Activated CD4-positive, alpha-beta T cell treated with anti-CD3 and anti-CD28 coated beads for 24 hours (primary cell): ENCODE results near the gene PSEN2.
A peak's percentile ranks its signal among the peaks of the same experiment; 100 is the strongest.

Source experiments
- DNase-seq, 2 donors: peaks; one replicate each; pipeline ENCODE4 v3.0.0-alpha.2; 2020; ENCODE audit warnings: low read depth in 2 of 2

The PSEN2 gene

DNA sequence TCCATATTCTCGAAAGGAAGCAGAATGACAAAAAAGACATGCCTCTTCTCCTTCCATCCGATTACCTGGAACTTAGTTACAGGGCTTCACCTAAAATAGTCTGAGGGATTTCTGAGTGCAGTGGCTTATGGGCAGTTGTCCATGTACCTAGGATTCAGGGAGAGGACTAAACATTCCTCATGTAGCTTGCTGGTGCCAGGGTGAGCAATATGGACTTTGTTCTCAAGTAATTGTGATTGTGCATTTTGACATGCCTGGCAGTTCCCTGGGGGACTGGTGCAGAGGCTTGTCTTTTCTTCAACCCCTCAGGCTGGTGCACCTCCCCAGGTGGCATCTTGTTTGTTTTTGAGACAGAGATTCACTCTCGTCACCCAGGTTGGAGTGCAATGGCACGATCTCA lies 6.1 kb upstream of the PSEN2 start:
- DNase-seq: no peak

DNA sequence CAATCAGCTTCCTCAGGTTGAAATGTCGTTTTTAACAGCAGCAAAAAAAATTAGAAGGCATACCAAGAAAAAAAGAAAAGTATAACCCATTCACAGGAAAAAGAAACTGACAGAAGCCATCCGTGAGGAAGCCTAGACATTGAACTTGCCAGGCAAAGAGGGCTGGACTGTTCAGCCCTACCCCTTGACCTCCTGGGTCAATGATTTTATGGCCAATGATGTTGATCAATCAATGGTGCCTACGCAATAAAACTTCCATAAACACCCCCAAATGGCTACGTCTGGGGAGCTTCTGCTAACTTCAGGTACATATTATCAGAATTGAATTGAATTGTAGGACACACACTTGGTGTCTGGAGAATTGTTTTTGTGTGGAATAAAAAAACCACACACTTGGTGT lies 4.8 kb upstream of the PSEN2 start:
- DNase-seq: no peak

DNA sequence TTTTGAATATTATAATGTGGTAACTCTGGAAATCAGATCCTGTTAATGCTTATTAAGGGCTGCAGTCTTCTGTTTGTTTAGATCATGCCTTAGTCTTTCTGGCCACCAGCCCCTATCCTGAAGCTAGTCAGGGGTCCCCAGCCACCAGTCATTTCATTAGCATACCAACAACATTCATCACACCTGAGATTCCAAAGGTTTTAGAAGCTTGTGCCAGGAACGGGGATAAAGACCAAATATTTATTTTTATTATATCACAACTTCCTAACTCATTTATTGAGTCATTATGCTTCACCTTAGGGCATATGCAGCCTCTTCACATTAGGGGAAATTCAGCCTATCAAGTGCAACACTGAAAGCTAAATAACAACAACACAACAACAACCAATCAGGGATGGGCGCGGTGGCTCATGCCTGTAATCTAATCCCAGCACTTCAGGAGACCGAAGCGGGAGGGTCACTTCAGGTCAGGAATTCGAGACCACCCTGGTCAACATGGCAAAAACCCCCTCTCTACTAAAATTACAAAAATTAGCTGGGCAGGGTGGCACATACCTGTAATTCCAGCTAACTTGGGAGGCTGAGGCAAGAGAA lies 2.9 kb upstream of the PSEN2 start:
- no peak for DNase-seq

DNA sequence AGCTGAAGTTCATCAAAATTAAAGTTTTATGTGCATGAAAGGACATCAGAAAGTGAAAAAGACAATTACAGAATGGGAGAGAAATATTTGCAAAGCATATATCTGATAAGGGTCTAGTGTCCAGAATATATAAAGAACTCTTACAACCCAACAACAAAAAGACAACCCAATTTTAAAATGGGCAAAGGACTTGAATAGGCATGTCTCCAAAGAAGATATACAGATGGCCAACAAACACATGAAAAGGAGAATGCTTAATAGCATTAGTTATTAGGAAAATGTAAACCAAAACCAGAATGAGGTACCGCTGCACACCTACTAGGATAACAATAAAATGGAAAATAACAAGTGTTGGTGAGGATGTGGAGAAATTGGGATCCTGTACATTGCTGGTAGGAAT lies 1.7 kb upstream of the PSEN2 start:
- no peak for DNase-seq

DNA sequence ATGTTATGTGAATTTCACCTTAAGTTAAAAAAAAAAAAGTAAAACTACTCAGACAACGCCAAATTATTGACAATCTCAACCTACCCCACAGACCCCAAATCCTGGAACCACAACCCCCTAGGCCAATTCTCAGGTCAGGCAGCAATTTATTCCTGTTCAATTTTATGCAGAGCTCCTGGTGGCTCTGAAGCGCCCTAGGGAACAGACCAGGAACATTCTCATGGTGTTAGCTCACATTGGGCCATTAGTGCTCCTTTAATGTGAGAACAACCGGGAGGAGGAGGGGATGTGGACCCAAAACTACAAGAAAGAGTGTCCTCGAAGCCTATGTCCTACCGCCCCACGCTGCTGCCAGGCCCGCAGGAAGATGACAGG lies 403 bp upstream of the PSEN2 start:
- no peak for DNase-seq

DNA sequence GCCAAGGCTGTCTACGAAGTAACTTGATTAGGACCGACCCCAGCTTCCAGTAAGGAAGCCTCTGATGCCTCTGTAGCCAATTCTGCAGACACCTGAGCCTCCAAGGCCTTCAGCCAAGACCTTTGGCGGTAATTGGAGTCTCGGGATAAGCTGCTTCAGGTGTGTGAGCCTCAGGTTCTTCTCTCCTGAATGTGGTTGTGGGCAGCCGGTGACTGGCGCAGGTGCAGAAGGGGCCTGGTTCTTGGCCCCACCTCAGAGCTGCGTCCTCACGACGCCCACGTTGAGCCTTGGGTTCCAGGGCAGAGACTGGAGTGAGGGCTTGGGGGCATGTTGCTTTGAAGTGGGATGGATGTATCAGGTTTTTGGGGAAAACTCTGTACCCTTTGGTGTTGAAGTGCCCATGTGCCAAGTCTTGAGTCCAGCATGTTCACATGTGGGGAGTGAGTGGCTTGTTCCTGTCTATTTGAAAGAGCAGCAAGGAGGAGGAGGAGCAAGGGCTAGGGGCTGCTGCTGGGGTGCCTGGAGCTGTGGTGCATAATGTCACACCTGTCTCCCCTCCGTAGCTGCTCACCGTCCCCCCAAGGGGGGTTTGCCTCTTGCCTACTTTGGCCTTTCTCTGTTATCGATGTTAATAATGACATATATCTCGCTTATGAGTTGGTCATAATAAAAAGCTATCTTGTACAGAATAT lies 1.4 kb downstream of the PSEN2 start:
- no peak for DNase-seq

DNA sequence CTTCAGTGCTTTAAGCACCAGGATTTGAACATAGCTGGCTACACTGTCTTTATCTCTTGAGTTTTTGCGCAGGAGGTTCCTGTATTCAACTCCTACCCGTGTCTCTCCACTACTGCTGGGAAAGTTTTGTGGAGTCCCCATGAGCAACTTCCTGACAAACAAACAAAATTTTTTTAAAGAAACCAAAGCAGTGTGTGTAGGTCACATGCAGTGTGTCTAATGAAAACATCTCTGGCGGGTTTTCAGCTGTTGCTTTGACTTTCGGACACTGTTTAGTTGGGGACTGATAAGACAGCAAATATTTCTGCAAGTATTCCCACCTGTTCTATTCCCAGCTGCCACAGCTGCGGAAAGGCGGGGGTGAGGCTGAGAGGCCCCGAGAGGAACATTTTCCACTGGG lies 2.0 kb downstream of the PSEN2 start:
- no peak for DNase-seq

DNA sequence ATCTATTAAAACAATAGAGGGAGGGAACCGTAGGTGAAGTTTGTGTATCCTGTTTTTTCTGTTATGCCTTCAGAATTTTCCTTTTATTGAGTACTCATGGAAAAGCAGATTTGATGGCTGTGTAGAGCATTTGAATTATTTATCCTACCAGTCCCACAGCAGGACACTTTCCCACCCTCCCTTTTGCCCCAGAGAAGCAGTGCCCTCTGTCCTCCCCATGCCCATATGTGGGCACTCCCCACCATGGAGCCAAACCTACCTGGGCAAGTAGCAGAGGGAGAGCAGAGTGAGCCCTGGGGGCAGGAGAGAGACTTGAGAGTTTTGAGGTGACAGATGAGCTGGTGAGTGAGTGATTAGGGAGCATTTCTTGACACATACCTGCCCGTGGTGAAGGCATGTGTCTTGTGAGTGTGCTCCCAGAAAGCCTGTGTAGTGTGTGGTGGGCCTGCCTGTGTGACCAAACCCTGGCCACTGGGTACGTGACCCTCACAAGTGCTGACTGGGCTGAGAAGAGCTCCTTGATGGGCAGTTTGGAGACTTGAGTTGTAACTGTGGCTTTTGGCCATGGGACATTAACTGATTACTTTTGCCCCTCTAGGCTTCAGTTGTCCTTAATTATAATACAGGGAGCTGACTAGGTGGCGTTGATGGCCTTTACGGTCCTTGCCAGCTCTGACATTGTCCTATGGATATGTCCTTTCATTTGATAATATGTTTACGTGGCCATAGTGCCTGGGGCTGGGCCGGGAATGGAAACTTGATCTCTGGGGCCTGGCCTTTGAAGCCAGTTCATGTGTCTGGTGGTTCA lies 3.6 kb downstream of the PSEN2 start:
- DNase-seq: no peak

DNA sequence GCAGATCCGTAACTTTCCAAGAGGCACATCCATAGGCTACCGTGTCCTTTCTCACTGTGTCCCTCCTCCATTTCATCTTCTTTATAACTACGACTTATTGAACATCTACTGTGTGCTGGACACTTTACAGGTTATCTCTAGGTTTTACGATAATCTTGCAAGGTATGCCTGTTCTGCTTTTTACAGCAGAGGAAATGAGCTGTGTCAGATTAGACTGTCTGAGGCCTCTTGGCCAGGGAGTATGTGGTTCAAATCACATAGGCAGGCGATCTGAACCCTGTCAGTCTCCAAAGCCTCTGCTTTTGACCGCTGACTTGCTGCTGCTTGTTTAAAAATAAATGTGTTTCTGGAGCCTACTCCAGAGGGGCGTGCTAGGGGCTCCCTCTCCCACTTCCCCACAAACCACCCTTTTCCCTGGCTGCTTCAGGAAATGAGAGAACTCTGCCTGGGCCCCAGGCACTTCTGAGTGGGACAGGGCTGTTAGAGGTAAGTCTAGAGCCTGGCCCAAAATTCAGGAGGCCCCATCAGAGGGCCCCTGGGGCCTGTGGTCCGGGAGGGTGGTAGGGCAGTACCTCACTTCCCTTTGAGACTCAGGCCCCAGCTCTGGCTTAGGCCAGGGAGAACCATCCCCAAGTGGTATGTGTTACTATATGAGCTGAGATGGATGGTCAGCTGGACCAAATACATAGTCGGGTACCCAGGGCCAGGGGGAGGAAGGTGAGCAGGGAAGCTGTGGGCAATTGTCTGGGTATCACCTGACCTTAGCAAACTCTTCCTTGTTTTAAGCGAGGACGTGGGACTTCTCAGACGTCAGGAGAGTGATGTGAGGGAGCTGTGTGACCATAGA lies 4.4 kb downstream of the PSEN2 start:
- no peak for DNase-seq

DNA sequence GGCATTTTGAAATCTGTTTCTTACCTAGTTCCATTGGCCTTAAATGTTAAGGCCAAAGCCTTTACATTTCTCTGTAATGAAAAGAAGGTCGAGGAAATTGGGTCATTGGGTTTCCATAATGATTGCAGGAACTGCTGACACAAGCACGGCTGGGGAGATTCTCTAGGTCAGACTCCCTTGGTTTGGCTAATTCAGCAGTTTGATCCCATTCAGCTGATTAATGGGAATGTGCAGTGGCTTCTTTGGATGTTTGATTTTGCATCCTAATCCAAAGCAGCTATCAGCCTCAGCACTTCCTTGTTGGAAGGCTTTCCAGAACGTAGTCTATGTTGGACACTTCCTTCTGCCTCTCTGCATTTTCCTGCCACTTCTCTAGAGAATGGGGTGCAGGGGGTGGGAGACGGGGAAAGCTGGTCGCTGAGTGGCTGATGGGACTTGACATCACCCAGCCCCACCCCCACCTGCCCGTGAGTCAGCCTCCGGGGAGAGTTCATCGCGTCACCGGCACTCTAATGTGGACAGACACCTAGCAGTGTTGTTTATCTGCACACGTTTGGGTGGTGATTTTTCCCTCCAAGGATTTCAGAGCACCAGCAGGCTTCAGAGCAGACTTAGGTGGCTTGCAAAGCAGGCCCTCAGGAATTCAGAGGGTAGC lies 5.4 kb downstream of the PSEN2 start:
- no peak for DNase-seq

DNA sequence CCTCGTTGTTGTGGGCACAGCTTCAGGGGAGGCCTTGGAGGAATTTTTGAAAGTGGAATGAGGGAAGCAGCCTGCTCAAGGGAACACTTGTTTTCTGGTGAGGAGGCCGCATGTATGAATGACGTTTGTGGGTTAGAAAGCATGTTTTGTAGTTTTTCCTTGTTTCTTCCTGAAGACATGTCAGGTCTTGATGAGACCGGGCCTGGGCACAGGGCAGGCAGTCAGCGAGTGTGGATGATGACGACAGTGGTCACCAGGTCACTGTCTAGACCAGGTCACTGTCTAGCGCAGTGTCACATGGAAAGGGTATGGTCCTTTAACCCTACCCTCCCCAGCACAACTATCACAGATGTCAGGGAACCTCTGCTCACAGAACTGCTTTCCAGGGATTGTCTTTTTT lies 7.3 kb downstream of the PSEN2 start:
- no peak for DNase-seq

DNA sequence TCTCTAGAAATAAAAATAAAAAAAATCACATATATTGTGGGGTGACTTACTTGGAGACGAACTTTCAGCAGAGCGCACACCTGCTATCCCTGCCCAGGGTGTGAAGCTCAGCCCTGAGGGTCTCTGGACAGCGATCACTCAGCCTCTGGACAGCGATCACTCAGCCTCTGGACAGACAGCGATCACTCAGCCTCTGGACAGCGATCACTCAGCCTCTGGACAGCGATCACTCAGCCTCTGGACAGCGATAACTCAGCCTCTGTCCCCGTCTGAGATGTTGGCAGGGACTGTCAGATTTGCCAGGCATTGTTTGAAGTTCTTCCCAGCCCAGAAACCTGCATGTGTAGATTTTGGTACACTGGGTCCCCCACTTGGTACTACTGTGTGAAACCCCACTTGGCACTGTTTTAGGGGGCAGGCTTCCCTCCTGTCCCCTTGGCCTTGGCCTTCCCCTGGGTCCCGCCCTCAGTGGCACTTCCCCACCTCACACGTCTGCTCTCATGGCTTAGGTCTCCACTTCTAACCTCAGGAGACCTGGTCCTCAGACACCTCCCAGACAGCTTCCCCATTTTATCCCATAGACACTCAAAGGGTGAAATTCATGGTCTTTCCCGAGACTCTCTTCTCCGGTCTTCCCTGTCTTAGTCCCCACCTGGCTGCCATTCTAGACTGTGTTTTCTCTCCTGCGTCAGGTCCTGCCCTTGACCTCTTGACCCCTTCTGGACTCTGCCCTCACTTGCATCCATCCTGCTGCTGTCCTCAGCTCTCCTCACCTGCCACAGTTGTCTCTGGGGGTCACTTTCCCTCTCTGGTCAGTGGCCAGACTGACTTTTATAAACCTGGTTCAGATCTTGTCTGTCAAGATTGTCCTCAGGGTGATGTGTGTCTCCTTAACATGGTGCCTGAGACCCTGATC lies 10.2 kb downstream of the PSEN2 start:
- DNase-seq: no peak

DNA sequence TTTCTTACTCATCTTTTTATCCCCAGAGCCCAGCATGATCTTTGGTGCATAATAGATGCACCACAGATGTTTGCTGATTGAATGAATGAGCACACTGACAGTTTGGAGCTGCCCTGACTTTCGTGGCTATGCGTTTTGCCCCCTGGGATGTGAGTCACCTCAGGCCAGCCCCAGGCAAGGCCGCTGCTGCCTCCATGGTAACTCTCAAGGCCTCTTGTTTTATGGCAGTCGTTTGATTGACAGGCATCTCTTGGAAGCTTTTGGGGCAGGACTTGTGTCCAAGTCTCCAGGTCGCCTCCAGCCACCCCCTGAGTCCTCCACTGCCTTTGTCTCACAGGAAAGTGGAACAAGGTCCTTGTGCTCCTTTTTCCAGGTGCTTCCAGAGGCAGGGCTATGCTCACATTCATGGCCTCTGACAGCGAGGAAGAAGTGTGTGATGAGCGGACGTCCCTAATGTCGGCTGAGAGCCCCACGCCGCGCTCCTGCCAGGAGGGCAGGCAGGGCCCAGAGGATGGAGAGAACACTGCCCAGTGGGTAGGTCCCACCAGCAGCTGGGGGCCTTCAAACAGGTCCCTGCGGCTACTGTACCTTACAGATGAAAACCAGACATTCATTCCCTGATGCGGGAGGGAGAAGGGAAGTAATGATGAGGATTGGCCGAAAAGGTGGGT lies 11.2 kb downstream of the PSEN2 start:
- no peak for DNase-seq

DNA sequence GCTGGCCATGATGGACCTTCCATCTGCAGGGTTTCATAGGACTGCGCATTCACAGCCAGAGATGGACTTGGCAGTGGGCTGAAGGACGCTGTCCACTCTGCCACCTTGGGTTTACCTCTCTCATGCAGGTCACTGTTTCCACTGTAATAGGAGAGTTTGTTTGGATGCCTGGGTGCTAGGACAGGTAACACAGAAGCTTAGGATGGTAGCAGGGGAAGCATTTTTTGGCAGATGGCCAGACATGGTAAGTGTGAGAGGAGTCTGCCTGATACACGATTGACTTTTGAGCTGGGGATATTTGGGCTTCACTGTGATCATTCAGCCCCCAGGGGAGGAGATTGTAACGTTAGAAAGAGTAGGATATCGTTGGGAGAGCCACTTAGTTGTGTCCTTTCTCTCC lies 11.8 kb downstream of the PSEN2 start:
- DNase-seq: no peak

DNA sequence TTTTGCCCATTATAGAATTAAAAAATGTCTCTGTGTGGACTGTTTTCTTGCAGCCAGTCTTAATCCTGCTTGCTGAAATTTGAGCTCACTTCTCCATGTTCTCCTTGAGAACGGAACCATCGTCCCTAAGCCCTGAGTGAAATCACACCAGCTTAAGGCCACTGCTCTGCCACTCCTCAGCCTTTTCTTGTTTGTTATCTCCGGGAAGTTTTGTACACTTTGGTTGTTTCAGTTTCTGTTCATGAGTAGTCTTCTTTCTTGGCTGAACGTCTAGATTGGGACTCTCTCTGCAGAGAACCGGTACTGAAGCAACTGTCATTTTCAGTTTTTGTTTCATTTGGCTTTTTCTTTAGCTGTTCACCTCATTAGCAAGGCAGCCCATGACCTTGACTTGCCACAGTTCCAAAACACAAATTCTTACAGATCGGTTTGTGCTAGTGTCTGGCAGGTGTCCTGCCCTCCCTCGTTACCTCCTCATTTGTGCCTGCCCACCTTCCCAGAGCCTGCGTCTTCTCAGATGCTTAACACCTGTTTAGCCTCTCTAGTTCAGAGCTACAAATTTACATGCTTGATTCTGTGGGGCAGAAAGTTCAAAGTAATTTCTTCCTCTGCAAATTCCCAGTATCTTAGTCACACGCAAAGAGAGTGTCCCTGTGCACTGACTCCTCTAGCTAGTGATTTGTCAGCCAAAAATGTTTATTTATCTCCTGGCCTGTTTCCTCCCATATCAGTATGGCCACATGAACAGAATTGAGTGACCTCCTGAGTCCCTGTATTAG lies 12.4 kb downstream of the PSEN2 start:
- peak in 1 of 2 donors; percentile 23 for DNase-seq

DNA sequence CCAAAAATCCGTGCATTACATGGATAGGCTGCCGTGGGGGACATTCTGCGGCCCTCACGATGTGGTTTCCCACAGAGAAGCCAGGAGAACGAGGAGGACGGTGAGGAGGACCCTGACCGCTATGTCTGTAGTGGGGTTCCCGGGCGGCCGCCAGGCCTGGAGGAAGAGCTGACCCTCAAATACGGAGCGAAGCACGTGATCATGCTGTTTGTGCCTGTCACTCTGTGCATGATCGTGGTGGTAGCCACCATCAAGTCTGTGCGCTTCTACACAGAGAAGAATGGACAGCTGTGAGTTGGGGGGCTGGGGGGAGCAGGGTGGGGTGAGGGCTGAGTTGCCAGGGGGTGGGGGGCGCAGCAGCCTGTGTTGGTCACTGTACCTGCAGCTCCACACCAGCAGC lies 13.2 kb downstream of the PSEN2 start:
- no peak for DNase-seq

DNA sequence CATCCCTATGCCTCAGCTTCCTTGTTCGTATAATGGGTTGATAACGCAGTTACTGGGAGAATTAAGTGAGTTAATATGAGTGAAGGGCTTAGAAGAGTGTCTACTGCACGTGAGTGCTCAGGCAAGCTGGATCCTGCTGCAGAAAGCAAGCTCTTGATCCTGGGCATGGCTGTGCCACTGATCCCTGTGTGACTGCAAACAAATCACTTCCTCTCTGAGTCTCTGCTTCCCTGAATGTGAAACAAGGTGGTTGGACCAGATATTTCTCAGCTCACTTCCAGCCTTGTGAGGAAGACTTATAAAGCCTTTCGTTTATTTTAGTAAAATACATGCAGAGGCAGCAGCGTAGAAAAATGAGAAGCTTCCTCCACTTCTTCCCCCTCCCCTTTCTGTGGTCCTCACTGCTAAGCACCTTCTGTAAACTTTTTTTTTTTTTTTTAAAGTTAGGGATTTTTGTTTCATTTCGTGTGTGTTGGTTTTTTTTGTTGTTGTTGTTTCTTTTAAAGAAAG lies 13.8 kb downstream of the PSEN2 start:
- no peak for DNase-seq

DNA sequence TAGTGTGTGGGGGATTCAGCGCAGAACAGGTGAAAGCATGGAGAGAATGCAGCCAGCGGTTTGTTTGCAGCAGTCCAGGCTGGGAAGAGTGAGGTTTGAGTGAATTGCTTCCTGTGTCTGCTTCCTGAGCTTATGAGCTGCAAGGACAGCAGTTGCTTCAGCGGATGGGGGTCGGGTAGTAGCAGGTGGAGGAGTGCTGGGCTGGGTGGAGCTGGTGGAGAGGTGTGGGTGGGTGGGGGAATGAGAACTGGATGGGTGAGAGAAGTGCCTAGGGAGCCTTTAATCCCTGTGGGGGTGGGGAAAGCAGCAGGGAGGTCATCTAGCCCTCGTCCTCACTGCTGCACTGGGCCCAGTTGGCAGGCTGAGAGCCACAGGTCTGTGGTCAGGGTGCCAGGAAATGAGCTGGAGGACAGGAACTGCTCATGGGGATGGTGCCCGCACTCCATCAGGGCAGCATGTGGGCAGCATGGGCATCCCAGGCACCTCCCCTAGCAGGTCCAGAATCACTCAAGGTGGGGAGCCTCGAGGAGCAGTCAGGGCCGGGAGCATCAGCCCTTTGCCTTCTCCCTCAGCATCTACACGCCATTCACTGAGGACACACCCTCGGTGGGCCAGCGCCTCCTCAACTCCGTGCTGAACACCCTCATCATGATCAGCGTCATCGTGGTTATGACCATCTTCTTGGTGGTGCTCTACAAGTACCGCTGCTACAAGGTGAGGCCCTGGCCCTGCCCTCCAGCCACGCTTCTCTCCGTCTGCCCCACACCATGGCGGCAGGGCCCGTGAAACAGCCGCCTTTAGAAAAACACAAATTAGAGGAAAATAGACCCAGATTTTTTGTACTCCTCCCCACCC lies 14.8 kb downstream of the PSEN2 start:
- no peak for DNase-seq
